ENCODE data around the gene F11R. TPM values are rescaled to one million over a fixed set of nuclear protein-coding genes. Genes with fewer than 3 reads are reported as not detected.
A peak's percentile ranks its signal among the peaks of the same experiment; 100 is the strongest.
"Not testable (repeated sequence)": the region's sequence is repeated elsewhere in the genome, so short reads cannot be mapped to it uniquely, and the experiment has no call there.

F11R gene
- total RNA-seq, 1 donor from 2014 or later, result 246 TPM

DNA sequence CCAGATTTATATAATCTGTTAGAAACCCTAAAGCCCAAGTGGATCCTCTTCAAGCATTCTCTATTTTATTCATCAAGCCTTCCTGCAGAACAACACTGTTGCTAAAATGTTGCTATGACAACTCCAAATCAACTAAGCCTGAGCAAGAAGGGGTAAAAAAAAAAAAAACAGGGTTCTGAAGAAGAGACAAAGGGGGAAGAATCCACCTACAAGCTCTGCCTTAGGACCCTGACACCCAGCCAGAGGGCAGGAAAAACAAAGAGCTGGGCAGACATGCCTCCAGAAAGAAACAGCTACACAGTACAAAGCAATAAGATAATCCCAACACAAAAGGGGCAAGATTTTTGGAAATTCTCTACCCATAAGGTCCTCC lies 23.6 kb upstream of the F11R start:
- no peak for DNase-seq (ENCODE audit: low read depth, low spot score)

DNA sequence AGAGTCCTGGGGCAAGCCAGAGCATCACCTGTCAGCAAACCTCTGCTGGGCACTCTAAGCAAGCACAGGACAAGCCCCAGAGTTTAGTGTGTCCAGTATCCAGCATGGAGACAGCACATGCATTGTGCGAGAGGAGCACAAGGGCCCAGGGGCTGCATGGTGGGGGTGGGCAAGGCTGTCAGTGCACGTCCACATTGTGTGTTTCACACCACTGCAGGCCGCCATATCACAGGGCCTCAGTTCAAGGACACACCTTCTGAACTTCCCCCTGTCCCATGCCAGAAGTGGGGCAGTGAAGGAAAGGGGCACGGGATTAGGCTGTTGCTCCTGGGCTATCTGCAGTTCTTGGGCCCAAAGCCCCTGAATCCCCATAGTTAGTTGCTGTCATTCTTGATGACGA lies 18.6 kb upstream of the F11R start:
- DNase-seq (ENCODE audit: low read depth, low spot score), result no peak

DNA sequence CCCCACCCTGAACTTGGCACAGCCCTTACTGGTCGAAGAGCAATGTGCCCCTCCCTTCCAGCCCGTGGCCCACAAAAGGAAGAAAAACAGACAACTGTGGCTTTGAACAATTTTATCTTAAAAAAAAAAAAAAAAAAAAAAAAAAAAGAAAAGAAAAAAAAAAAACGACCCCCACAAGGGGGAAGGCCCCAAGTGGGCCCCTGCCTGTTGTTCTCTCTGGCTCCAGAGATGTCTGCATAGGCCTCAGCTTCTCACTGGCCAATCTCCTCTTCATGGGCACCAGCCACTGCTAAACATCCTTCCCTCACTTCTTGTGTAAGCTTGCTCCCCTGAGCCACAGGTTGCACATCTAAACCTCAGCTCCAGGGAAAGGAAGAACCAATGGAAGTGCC lies 18.2 kb upstream of the F11R start:
- no peak for DNase-seq (ENCODE audit: low read depth, low spot score)

DNA sequence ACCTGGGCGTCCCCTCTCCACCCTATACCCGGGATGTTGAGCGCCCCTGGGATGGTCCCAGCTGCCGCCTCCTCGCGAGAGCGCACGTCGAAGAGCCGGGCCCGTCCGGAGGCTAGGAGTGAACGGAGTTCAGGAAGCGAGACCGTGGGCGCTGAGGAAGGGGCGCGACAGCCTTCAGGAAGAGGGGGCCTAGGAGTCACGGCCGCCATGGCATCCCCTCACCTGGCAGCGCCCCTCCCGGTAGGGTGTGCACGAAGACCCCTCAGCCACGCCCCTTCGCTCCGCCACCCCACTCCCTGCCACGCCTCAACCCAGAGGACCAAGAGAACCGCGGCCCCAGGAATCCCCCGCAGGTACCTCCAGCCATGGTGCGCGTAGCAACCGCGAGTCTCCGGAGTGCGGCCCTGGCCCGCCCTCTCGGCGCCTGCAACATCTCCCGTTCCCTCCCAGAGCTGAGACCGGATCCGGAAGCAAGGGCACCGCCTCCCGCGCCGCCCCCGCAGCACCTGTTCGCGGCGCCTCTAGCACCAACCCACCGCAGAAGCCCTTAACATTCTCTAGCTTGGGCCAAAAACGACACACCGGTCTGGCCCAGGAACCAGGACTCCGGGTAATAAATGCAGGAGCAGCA lies 17.7 kb upstream of the F11R start, which contains the start of gene TSTD1:
Gene TSTD1 (minus strand): TSS at position 442 of the 631 bp plus-strand sequence. CDS start 75 bp downstream, at position 367.
- DNase-seq (ENCODE audit: low read depth, low spot score), result no peak

DNA sequence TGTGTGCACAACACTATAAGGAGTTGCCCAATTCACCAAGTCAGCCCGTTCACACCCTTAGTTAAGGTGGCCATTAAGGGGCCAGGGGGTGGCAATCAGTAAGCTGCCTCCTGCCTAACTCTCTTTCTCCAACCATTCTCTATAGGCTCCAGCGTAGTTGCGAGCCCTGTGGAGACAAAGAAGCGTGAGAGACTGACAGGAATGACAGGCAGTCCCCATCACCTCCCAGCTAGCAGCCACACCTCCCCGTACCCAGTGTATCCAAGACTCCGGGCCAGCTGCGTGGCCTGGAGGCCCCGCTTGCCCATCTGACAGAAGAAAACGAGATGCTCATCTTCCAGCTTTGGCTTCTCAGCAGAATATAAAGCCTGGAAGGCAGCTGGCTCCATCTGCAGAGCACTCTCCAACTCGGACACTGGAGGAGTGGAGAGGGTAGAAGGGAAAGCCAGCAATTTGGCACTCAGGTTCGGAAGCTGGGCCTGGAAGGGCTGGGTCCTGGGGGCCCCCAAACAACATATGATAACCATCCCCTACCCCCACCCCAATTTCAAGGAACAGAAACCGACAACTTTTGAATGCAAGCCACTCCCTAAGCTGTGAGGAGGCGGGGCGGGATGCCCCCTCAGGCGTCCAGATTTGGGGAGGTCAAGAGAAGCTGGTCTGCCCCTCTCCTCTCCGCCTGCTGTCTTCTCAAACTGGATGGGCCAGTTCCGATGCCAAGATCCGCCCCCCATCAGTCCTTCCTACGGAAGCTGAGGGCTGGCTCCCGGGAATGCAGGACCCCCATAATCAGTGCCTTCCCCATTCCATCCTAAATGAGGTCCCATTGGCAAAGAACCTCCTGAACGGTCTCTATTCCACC lies 16.9 kb upstream of the F11R start:
- no peak for DNase-seq (ENCODE audit: low read depth, low spot score)

DNA sequence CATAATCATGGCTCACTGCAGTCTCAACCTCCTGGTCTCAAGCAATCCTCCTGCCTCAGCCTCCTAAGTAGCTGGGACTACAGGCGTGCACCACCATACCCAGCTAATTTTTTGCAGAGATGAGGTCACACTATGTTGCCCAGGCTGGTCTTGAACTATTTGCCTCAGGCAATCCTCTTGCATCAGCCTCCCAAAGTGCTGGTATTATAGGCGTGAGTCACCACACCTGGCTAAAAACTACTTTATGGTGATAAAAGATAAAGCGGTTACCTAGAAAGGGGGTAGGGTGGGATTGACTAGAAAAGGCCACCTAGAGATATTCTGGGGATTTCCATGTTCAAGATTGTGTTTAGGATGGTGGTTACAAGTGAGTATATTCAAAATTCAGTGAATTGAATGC lies 12.8 kb upstream of the F11R start:
- no peak for DNase-seq (ENCODE audit: low read depth, low spot score)

DNA sequence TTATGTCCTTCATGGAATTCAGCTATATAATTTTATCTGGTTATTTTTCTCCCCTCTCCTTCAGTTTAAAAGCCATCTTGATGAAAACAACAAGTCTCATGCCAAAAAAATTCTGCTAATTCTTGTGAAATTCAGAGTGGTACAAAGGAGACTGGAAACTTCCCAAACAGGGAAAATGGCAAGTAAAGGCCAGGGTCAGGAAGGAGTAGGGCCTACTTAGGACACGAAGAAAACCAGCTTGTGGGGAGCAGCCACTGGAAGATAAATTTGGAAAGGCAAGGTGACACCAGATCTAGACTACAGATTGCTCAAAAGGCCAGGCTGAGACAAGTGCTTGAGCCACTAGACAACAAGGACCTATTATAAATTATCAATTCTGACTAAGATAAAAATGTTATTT lies 11.5 kb upstream of the F11R start:
- DNase-seq (ENCODE audit: low read depth, low spot score), result no peak

DNA sequence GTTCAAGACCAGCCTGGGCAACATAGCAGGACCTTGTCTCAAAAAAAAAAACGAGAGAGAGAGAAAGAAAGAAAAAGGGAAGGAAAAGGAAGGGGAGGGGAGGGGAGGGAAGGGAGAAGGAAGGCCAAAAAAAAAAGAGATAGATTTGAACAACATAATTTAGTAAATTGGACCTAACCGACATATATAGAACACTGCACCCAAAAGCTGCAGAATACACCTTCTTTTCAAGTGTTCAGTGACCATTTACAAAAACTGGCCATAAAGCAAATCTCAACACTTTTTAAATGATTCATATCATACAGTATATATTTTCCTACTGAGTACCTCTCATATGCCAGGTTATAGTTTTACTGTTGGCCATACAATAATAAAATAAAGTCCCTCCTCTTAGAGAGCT lies 10.9 kb upstream of the F11R start:
- no peak for DNase-seq (ENCODE audit: low read depth, low spot score)

DNA sequence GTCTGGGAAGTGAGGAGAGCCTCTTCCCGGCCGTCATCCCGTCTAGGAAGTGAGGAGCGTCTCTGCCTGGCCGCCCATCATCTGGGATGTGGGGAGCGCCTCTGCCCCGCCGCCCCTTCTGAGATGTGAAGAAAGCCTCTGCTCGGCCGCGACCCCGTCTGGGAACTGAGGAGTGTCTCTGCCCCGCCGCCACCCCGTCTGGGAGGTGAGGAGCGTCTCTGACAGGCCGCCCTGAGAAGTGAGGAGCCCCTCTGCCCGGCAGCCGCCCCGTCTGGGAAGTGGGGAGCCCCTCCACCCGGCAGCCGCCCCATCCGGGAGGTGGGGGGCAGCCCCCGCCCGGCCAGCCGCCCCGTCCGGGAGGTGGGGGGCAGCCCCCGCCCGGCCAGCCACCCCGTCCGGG lies 8.5 kb upstream of the F11R start:
- DNase-seq (ENCODE audit: low read depth, low spot score), result not testable (repeated sequence)

DNA sequence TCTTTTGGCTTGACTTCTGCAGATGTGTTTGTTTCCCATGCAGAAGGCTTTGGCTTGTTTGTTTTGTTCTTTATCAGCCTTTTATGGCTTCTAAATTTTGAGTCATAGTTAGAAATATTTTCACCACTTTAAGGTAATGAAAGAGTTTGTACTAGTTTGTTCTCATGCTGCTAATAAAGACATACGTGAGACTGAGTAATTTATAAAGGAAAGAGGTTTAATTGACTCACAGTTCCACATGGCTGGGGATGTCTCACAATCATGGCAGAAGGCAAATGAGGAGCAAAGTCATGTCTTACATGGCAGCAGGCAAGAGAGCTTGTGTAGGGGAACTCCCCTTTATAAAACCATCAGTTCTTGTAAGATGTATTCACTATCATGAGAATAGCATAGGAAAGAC lies 6.0 kb upstream of the F11R start:
- DNase-seq (ENCODE audit: low read depth, low spot score), result not testable (repeated sequence)

DNA sequence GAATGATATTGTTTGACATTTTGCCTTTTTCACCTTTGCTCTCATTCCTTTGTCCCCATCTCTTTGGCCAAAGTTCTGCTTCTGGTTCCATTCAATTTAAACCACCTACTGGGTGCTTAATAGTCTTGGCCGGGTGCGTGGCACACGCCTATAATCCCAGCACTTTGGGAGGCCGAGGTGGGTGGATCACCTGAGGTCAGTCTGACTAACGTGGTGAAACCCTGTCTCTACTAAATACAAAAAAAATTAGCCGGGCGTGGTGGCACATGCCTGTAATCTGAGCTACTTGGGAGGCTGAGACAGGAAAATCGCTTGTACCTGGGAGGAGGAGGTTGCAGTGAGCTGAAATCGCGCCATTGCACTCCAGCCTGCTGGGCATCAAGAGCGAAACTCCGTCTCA lies 1.5 kb upstream of the F11R start:
- not testable (repeated sequence) for DNase-seq (ENCODE audit: low read depth, low spot score)

DNA sequence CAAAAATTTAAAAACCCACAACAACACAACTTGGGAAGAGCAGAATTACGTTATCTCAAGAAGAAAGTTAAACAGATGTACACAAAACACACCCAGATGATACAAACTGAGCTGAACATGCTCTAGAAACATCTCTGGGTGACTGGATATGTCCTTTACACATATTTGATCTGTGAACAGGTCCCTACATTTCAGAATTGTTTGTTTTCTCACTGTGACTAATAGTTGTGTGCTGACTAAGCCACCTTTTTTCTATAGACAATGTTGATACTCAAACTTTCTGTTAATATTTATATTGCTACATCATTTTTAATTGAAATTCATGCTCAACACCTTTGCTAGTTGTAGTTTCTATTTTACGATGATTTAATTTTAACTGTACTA lies 1.0 kb upstream of the F11R start:
- DNase-seq (ENCODE audit: low read depth, low spot score), result no peak

DNA sequence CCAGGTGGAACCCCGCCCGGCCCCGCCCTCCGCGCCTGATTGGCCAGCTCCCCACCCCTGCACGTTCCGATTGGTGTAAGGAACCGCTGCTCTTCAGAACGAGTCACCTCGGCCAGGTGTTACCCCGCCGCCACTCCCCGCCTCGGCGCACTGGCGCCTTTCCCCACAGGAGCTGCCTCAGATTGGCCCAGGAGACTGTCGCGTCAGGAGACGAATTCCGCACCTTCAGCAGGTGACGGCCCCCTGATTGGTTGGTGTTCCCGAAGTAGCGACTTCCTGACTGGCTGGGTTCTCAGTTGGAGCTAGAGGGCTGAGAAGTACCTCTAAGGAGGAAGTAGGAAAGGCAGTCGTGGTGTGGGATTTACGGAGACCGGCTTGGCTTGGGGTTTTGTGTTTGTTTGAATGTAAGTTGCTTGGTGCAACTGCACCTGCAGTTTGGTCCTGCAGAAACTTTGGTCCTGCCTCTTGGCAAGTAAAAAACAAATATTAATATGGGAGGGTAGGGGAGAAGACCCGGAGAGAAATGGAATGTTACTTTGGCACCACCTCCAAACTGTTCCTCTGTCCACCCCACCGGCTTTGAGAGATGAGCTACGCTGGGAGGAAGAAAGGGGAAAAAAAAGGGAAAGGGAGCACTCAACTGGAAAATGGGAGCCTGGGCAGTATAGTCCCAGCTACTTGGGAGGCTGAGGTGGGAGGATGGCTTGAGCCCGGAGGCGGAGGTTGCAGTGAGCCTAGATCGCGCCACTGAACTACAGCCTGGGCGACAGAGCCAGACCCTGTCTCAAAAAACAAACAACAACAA lies 415 bp upstream of the F11R start:
- no peak for DNase-seq (ENCODE audit: low read depth, low spot score)

DNA sequence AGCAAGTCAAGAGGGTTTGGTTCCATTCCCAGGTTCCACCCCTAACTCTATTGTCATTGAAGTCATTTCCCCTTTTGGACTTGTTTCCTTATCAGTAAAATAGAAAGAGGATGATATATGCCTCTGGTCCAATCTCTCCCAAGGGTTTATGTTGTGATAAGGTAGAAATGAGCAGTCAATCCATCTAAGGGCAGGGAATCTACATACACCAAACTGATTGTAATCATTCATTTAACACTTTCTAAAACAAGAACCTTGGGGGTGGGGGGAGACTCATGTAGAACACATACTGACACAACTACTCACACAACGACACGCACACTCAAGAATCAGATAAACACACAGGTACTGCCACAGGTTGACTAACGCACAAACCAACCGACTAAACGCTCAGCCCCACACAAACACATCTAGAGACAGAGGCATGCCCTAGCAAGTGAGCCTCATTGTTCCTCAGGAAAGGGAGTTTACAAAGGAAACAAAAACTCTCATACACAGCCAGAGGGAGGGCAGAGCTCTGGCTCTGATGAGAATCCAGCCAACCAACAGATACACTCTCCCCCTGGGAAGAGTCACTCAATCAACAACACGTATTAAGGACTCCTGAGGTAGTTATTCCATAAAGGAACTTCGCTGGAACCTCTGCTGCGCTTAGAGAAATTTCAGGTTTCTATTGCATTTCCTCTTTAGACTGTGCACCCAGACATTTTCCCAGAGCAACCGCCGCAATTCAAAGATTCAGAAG lies 1.0 kb downstream of the F11R start:
- DNase-seq (ENCODE audit: low read depth, low spot score), result no peak

DNA sequence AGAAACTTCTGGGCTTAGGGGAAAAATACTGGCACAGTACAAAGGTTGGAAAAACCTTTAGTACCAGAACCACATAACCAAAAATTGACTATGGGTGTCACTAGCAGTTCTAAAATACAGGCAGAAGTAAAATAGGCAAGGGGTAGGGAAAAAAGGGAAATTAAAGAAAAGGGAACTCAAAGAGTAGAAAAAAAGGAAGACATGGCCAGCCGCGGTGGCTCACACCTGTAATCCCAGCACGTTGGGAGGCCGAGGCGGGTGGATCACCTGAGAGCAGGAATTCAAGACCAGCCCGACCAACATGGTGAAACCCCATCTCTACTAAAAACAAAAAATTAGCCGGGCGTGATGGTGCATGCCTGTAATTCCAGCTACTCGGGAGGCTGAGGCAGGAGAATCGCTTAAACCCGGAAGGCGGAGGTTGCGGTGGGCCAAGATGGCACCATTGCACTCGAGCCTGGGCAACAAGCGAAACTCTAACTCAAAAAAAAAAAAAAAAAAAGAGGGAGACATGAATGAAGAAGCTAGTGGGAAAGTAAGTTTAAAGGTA lies 1.8 kb downstream of the F11R start:
- not testable (repeated sequence) for DNase-seq (ENCODE audit: low read depth, low spot score)

DNA sequence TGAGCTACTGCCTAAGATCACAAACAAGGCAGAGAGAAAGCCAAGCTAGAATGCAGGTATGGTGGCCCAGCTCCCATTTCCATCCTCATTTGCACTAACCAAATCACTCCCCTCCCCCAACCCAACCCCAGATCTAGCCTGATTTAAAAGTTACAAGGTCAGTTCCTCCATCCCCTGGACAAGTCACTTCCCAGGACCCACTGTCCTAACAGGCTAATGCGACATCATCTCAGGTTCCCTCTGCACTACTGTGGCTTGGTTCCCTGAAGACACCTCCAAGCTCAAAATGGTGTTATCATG lies 2.4 kb downstream of the F11R start:
- no peak for DNase-seq (ENCODE audit: low read depth, low spot score)

DNA sequence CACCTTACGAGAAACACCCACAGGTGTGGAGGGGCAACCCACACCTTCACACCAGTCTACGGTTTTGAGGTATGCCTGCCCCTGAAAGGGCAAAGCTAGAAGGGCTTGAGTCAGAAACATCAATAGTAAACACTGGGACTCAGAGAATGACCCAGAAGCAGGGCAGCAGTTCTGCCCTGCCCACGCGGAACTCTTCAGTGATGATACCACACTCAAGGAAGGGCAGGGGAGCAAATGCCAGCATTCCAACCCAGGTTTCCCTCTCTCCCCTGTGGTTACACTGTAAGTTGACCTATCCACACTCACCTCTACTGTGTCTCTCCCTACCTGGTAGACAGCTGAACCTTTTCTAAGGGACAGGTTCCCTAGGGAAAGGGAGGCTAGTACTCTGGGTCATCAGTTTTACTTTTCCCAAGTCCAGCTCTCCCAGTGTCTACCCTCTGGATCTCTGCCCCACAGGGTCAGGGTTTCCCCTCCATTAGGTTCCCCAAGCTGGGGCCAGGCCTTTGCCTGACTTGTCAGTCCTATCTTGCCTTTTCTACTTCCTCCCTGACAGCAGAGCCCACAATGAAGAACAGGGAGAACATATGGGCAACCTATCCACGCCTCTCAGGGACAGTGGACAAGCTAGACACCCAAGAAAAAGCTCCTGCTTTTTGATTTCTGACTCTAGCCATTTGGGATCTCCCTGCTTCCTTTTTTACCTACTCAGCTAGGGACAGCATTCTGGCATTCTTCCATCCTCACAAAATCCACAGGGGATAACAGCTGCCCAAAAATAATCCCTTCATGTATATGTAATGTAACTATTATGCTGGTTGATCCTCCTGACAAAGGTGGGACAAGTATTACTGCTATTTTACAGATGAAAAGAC lies 3.0 kb downstream of the F11R start:
- no peak for DNase-seq (ENCODE audit: low read depth, low spot score)

DNA sequence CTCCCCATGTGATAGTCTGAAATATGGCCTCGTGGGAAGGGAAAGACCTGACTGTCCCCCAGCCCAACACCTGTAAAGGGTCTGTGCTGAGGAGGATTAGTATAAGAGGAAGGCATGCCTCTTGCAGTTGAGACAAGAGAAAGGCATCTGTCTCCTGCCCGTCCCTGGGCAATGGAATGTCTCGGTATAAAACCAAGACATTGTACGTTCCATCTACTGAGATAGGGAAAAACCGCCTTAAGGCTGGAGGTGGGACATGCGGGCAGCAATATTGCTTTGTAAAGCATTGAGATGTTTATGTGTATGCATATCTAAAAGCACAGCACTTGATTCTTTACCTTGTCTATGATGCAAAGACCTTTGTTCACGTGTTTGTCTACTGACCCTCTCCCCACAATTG lies 3.8 kb downstream of the F11R start:
- not testable (repeated sequence) for DNase-seq (ENCODE audit: low read depth, low spot score)

DNA sequence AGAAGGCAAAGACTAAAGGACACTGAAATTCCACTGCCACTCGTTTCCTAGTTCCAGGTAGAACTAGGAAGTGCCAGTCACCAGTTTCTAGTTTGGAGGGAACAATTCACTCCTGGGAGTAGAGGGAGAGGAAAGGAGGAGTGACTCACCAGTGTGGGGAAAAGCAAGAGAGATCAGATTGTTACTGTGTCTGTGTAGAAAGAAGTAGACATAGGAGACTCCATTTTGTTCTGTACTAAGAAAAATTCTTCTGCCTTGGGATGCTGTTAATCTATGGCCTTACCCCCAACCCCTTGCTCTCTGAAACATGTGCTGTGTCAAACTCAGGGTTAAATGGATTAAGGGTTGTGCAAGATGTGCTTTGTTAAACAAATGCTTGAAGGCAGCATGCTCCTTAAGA lies 4.3 kb downstream of the F11R start:
- not testable (repeated sequence) for DNase-seq (ENCODE audit: low read depth, low spot score)

DNA sequence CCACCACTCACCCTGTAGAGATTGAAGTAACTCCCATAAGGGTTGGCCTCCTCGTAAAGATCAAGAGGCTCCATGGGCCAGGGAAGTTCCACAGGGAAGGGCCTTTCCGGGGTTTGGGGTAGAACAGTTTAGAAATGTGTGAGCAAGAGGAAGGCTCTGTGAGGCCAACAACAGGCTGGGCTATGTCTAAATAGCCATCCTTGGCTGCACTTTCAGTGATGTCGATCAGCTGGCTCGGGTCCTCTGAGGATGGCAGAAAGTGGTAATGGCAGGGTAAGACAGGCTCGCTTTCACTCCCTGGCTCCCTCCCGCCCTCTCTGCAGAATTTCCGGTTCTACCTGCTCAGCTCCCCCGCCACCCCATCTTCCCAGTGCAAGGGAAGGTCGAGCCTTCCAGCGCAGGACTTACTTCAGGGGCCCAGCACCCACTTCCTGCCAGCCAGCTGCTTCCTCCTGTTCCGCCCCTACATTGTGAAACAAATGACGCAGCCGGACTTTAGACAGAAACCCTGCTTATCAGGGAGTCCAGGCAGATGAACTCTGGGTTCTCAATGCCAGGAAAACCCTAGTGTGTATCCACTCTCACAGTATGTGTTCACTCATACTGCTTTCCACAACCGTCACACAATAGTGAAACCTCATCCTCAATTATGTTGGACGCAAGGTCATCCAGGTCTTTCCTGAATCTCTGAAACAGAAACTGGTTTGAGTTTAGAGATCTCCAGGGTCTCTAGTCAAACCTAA lies 7.3 kb downstream of the F11R start:
- peak; percentile 100 for DNase-seq (ENCODE audit: low read depth, low spot score)
